Stimulated activated CD4-positive, alpha-beta T cell treated with anti-CD3 and anti-CD28 coated beads, Interleukin-12 subunit alpha, Interleukin-12 subunit beta, amount 100 ng/mL, for 48 hours (primary cell): Measurements from ENCODE around the gene THBS2.

Experiments used
- DNase-seq, 3 donors: peaks; one replicate each; pipeline ENCODE4 v3.0.0-alpha.2; 2020; ENCODE audit warnings: low read depth in 2 of 3, low spot score in 1 of 3

Gene THBS2

DNA sequence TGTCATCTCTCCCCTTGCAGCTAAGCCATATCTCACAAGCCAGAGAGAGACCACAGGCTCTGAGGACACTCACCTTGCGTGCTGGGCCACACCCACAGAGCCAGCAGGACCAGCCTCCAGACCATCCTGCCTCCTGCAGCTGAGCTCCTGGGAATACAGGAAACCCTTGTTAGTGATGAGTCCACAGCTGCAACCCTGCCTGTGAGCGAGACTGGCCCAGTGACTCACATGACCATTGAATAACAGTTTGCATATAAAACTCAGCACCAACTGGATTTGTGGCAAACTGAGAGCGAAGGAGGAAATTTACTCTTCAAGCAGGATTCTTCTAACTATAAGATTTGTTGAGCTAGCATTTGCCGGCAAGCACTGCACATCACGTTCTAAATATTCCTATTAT is 3.0 kb downstream of the THBS2 start:
- no peak for DNase-seq

DNA sequence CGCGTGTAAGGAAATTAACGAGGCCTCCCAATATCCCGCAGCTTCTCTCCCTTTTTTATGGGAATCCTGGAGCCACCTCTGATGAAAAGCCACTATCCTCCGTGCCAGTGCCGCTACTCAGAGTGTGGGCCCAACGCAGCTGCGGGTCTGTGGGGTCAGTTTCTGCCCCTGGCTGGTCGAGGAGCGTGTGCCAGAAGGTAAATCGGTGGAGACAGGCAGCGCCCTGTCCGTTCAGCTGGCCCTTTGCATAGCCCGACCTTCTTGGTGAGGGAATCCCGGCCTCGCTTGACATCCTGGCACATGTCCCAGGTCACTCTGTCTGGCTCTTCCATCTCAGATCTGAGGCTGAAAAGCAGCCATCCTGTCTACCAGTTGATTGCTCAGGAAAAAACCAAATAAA is 4.6 kb downstream of the THBS2 start:
- DNase-seq = no peak

DNA sequence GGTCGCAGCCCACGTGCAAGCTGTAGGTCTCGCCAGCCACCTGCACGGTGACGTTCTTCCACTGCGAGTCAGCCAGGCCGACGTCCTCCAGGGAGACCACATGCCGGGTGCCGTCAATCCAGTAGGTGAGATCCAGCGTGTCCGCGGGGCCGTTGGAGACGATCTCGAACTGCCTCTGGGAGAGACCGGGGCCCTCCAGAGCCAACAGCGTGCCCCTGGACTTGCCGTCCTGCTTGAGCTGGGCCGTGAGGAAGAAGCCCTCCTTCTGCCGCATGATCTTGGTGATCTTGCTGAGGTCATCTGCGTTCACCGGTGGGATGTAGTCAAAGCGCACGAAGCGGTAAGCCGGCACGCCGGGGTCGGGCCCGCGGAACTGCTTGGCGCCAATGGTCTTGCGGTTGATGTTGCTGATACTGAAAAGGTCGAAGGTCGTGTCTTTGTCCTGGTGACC is 5.1 kb downstream of the THBS2 start:
- no peak for DNase-seq

DNA sequence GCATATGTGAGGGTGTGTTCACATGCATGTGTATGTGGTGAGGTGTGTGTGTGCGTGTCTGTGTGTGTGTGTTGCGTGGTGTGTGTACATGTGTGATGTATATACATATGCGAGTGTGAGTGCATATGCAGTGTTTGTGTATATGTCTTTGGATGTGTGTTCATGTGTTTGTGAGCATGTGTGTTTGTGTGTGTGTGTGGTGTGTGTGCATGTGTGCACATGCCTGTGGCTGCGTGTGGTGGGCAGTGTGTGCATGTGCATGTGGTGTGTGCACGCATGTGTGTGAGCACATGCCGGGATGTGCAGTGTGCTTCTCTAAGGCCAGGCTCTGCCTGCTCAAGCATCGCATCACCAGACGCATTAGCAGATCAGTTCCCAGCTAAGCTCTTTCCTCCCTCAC is 5.7 kb downstream of the THBS2 start:
- no peak for DNase-seq

DNA sequence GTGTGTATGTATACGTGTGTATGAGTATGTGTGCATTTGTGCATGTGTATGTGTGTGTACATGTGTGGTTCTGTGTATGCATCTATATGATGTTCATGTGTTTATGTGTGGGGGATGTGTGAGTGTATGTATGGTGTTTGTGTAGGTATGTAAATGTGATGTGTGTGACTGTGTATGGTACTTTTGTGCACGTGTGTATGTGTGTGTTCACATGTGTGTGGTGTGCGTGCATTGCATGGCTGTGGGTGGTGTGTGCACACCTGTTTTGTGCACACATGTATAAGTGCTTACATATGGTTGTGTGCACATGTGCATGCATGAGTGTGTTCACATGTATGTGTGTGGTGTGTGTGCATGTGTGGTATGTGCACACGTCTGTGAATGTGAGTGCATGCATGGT is 6.2 kb downstream of the THBS2 start:
- no peak for DNase-seq

DNA sequence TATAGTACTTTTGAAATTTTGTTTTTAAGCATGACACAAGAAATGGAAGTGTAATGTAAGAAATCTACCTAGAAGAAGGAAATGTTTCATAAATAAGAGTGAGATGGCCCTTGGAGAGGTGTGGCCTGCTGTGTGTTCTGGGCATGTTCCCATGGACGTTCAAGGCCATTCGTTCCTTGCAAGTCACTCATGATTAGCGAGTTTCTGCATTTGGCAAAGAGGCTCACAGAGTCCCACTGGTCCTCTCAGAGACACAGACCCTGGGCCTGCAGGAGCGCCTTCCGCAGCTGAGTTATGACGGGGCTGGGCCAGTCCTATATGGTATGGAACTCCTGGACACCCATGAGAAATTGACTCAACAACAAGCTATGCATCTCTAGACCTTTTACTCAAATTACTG is 7.2 kb downstream of the THBS2 start:
- DNase-seq = no peak

DNA sequence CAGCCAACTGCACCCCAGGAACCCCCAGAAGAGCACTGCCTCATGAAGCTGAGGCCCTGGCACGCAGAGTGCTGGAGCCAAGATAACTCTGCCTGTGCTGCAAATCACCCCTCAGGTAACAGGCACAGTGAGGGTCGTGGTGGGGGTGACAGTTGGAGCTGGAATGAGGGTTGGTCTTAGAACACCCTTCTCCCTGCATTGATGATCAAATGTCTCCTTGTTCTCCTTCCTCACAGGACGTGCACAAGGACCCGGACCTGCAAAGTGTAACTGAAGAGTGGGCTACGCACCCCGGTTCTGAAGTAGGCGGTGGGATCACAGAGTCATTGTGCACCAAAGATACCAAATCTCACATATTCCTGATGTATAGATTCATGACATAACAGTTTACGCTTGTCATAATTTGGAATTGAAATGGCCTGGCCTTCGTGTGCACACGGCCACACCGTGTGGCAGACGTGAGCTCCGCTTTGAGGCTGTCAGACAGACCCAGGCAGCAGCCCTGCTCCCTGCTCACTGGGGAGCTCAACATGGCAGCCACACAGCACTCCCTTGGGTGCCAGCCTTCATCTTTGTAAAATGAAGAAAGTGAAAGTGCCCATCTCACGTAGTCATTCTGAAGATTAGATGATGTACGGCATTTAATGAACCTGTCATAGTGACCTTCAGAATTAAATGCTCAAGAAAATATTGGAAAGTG is 8.8 kb downstream of the THBS2 start:
- DNase-seq = no peak

DNA sequence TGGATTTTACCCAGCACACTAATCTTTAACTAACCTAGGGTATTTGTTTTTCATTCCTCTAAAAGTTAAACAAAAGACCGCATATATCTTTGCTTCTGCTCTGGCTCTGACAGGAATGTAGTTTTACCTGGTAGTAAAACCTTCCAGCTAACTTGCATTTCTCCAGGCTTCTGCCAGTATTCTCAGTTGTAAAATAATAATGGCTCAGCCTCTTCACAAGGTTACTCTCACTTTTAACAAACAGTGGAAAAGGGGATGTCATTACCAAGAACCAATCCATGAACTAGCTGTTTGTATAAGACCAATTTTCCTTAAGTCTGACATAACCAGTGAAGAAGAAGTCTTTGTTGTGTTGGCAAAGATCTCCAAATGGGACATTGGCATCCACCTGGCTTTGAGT is 10.0 kb downstream of the THBS2 start:
- no peak for DNase-seq

DNA sequence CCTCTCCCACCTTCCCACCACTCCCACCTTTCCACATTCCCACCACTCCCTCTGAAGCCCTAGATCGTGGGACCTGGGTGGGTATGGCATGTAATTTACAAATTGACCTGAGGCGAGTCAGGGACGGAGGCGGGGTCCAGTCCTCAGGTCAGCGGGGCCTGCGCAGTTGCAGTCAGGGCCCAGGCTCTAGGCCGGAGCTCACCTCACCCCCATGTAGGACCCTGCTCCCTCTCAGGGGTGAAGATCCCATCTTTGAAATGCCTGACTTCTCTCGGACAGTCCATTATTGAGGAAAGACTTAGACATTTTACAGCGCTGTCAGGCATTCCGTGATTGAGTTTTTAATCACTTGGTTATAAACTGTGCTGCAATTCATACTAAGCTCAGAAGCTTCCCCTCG is 10.5 kb downstream of the THBS2 start:
- no peak for DNase-seq

DNA sequence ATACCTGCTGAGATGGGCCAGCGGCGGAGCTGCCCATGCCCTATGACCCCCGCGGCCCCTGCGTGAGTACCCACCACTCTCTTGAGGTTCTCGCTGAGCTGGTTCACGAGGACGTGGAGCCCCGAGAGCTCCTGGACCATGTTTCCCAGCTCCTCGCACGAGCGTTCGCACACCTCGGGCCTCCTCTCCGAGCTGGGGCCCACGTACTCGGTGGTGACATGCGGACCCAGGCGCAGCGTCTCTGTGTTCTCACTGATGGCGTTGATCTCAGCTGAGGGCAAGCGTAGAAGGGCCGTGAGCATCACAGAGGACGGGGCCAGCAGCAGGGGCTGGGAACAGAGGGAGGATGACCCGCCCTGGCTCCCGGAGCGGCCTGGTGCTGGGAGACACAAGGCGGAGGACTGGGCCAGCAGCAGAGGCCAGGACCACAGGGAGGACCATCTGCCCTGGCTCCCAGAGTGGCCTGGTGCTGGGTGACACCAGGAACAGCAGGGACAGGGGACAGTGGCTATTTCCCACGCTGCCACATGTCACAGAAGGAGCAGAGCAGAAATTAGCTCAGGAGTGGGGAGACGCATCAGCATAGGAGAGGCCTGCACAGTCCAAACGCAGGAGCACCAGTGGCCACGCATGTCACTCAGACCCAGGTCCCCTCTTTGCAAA is 11.8 kb downstream of the THBS2 start:
- DNase-seq = no peak

DNA sequence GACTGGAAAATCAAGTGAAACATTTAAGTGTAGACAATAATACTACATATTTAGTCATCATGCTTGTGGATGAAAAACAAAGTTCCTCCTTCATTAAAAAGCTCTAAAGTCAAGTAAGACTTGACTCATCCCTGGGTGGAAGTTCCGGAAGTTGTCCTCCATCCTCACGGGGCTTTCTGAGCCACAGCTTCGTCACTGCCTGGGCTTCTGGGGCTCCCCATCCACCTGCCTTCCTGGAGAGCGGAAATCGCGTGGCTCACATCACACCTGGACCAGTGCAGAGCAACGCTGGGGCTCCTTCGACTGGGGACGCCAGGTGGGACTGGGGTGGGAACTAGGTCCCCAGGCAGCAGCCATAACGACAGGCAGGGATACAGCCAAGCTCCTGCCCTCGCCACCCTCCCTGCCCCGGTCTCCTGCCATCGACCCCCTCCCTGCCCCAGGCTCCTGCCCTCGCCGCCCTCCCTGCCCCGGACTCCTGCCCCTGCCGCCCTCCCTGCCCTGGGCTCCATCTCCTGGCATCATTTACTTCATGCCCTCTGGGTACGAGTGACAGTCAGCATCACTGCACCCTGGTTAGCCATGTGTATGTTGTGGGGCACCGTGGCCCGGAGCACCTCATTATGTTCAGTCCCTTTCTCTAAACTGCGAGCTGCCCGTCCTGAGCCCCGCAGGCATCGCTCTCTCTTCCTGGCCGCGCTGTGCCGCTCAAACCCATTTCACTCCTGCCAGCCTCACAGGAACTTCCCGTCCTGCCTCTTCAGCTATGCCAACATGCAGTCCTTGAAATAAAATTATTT is 12.9 kb downstream of the THBS2 start:
- no peak for DNase-seq

DNA sequence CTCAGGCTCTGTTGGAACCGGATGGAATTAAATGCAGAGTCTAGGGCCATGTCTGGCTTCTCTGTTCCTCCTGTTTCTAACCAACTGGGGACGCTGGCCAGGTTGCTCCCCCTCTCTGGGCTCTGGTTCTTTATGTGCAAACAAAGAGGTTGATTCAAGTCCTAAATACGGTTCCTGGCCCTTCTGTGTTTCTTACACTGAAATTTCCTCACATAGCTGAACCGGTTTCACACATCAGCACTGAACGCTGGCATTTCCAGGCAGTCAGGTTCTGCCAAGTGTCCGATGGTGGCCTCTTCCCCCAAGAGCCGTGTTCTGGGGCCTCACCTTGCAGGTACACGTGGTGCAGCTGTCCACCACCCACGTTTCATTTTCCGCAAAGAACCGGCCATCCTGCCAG is 13.5 kb downstream of the THBS2 start:
- DNase-seq = no peak

DNA sequence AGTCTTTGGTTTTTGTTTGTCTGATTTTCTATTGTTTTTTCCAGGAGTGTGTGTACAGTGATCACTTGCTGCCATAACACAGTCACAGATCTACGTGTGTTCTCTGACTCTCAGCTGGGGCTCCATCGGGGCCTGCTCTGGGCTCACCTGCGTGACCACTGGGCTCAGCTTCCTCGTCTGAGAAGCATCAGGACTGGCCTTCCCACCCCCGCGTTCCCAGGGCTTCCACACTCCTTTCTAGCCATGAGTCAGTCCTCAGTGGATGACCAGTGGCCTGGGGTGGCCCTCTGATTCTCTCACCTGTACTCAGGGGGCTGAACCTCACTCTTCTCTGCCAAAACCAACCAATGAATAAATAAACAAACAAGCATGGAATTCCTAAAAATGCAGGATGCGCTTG is 14.5 kb downstream of the THBS2 start:
- DNase-seq = no peak

DNA sequence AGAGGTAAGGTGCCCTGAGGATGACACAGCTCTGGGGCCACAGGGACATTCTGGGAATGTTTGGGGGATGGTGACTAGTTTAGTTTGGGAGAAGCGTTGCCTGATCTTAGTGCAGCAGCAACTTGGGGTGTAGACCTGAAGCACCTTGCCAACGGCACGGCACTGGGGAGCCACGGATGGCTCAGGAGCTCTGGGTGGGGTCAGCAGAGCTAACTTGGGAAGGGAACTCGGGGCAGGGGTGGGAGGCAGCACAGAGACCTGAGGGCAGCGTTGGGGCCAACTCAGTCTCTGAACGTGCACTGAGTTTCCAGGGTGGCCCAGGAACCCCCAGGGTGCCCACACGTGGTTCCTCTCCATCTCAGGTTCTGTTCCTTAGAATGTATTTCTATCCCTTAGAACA is 14.9 kb downstream of the THBS2 start:
- no peak for DNase-seq

DNA sequence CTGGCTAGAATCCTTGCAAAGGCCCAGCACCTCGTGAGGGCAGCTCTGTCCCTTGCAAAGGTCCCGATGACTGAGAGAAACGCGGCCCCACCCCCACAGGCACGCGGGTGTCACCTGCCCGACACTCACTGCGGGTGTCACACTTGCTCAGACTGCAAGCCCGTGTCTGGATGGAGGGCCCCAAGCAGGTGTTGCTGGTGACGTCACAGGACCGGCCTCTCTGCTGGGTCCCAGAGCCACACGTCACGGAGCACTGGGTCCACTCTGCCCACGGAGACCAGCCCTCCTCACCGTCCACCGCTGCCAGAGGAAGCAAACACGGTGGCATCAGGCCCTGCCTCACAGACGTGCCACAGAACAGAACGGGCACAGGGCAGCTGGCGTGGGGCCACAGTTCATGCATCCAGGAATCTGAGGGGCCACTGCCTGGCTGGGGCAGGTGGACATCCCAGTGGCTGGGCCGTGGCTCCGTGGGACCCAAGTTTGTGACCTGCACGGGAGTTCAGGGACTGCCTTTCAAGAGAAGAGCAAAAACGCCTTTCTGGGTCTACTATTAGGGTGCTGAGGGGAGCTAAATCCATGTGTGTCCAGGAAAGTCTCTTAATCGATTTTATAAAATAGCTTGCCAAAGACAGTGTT is 16.0 kb downstream of the THBS2 start:
- DNase-seq = no peak

DNA sequence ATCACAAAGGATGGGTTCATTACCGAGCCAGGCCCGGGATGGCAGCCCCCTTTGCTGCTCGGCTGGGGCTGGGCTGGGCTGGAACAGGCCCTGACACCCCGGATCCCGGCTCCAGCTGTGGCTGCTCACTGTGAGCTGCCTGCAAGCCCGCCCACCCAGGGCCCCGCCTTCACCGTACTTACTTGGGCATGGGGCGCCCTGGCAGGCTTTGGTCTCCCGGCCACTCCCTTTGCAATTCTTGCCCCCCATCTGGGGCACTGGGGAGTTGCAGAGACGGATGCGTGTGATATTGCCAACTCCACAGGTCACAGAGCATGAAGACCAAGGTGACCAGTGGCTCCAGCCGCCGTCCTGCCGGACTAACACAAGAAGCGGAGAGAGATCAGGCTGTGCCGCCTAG is 16.7 kb downstream of the THBS2 start:
- DNase-seq = no peak

DNA sequence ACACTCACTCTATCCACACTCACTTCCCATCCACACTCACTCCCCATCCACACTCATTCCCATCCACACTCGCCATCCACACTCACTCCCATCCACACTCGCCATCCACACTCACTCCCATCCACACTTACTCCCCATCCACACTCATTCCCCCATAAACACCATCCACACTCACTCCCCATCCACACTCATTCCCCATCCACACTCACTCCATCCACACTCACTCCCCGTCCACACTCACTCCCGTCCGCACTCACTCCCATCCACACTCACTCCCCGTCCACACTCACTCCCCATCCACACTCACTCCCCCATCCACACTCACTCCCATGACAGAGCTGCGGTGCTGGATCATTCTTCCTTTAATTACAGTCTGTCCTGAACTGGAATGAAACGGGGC is 17.1 kb downstream of the THBS2 start:
- DNase-seq = no peak

DNA sequence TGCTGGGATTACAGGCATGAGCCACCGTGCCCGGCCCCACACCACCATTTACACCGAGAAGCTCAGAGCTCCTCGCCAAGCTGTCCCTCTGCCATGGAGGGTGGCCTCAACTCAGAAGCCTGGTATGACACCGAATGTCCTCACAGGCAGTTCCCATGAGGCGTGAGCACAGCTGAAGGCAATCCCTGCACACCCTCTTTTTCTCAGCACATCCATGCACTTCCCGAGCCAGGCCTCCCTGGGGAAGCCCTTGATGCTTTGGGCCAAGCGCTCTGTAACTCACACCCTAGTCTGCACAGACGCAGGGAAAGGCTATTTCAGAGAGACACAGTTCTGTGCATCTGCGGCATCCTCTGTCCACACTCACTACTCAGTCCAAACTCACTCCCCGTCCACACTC is 18.4 kb downstream of the THBS2 start:
- no peak for DNase-seq

DNA sequence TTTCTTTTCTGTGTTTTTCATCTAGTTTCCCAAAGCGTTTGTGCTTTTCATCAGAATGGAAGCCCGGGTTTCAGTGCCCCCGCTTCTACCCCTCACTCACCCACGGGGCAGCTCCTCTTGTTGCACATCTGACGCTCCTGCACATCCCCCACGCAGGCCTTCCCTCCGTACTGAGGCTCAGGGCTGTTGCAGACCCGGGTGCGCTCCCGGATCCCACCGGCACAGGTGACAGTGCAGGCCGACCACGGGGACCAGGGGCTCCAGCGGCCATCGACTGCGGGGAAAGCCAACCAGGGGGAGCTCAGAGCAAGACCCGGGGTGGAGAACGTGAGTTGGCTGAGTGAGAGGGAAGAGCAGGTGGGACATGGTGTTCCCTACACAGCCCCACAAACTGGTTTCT is 19.0 kb downstream of the THBS2 start:
- DNase-seq = no peak

DNA sequence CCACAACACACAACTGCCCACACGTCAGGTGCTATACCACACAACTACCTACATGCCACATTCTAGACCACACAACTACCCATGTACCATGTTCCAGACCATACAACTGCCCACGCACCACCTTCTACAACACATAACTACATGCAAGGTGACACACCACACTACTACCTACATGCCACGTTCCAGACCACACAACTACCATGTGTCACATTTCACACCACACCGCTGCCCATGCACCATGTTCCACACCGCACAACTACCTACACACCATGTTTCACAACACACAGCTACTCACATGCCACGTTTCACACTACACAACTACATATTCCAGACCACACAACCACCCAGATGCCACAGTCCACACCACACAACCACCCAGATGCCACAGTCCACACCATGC is 19.8 kb downstream of the THBS2 start:
- no peak for DNase-seq

DNA sequence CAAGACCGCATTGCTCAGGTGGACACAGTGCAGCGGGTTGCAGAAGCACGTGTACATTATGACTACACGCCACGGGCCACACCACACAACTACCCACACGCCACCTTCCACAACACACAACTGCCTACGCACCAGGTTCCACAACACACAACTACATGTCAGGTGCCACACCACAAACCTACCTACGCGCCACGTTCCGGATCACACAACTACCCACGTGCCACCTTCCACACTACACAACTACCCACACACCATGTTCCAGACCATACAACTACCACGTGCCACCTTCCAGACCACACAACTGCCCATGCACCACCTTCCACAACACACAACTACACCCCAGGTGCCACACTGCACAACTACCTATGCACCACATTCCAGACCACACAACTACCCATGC is 20.5 kb downstream of the THBS2 start:
- DNase-seq = no peak

DNA sequence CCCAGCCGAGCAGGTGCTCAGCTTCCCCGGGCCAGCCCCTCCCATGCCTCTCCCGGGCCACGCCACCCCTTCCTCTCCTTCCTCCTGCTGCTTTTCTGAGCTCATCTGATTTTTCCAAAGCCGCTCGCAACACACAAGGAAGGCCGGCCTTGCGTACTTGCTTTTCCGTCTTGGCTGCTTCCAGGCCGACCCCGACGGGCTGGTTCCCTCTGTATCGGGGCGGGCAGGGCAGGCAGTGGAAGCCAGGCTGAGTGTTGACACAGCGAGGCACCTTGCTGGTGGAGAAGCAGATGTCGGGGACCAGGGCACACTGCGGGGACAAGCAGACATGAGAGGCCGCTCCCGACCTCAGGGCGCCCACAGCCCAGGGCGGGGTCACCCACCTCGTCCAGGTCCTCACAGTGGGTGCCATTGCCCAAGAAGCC is 21.1 kb downstream of the THBS2 start:
- DNase-seq = no peak
